Lower lobe of right lung (tissue), 2 donors: ENCODE measurements around the gene BEST3. TPM values are rescaled to one million over a fixed set of nuclear protein-coding genes. Genes with fewer than 3 reads are reported as not detected.

Experiments
- ATAC-seq, 2 donors: fragments of 200-7000 bp; cut with Tn5 transposase; one replicate each; pipeline ENCODE4 v1.9.1; 2020 to 2022; ENCODE audit warnings: mild to moderate bottlenecking in 2 of 2, moderate library complexity in 2 of 2
- DNase-seq: peaks from one replicate; pipeline ENCODE4 v3.0.0-alpha.2; 2020
- H3K27ac ChIP-seq: fragments of 200-600 bp; one replicate; pipeline ENCODE4 v1.8.0; 2022
- H3K27me3 ChIP-seq: fragments of 200-600 bp; one replicate; pipeline ENCODE4 v1.8.0; 2022; ENCODE audit warnings: low read depth
- H3K36me3 ChIP-seq: fragments of 200-600 bp; one replicate; pipeline ENCODE4 v1.8.0; 2022; ENCODE audit warnings: mild to moderate bottlenecking
- H3K4me1 ChIP-seq: fragments of 200-600 bp; one replicate; pipeline ENCODE4 v1.8.0; 2022
- H3K4me3 ChIP-seq: fragments of 200-600 bp; one replicate; pipeline ENCODE4 v1.8.0; 2022; ENCODE audit warnings: mild to moderate bottlenecking
- H3K9me3 ChIP-seq: fragments of 200-600 bp; one replicate; pipeline ENCODE4 v1.8.0; 2022
- CTCF ChIP-seq: fragments of 200-600 bp; IDR thresholded peaks from one replicate; pipeline ENCODE4 v1.8.0; 2022; ENCODE audit warnings: antibody characterized with exemption, mild to moderate bottlenecking
- intact Hi-C: fragments of 100-400 bp; cut with DNase I; formaldehyde crosslinking; loops from one replicate; pipeline ENCODE4 v1.11.0; 2022
- total RNA-seq: library from RNA; stranded (reverse); fragmentation: NEBNext Ultra II Directional; extraction: Animal tissue kit (Norgen Biotek cat#: 25700); gene quantifications from one replicate; pipeline ENCODE4 v1.2.1, GENCODE V29; 2021
- donor health status: DM: no; HTN: yes; CAD: no; lungs with severe emphysema.

The BEST3 gene
- total RNA-seq, 1 donor from 2014 or later = not detected

GRCh38 chr12:69662764-69663163, 36.3 kb downstream of the BEST3 start:
- Histone ChIP-seq H3K27me3 (no peaks in the 10 kb centered on the region), H3K9me3 (no peaks in the 10 kb centered on the region), H3K27ac (no peak overlapping the region), H3K4me1 (no peaks in the 10 kb centered on the region), H3K36me3 (no peaks in the 10 kb centered on the region), H3K4me3 (no peak overlapping the region)
- ATAC-seq (no peak), DNase-seq (no peak)
- no peak for TF ChIP-seq CTCF
- intact Hi-C loops = no loop called here

- H3K27me3 ChIP-seq = no peaks in the 10 kb centered on the region
- TF ChIP-seq CTCF = no peak
- H3K9me3 ChIP-seq = no peaks in the 10 kb centered on the region
- no peaks in the 10 kb centered on the region for H3K36me3 ChIP-seq
- no peaks in the 10 kb centered on the region for H3K4me1 ChIP-seq
- H3K4me3 ChIP-seq = no peak overlapping the region
- DNase-seq (no peak), ATAC-seq (no peak)
- intact Hi-C loops = no loop called here
- H3K27ac ChIP-seq = no peak overlapping the region
These were observed 37.7 kb downstream of the BEST3 start for GRCh38 chr12:69661386-69661785.

- H3K4me3 ChIP-seq = no peak overlapping the region
- no peak for TF ChIP-seq CTCF
- no peaks in the 10 kb centered on the region for H3K4me1 ChIP-seq
- H3K9me3 ChIP-seq = no peaks in the 10 kb centered on the region
- H3K36me3 ChIP-seq = no peaks in the 10 kb centered on the region
- DNase-seq (no peak), ATAC-seq (no peak)
- H3K27me3 ChIP-seq = no peaks in the 10 kb centered on the region
- intact Hi-C loops = no loop called here
- no peak overlapping the region for H3K27ac ChIP-seq
These were observed 38.8 kb downstream of the BEST3 start for GRCh38 chr12:69660164-69660863.

GRCh38 chr12:69658203-69658602, 40.9 kb downstream of the BEST3 start:
- no peak for ATAC-seq

GRCh38 chr12:69657376-69658137, 41.5 kb downstream of the BEST3 start:
- H3K4me3 ChIP-seq = no peak overlapping the region
- no peak for TF ChIP-seq CTCF
- no peak for DNase-seq
- no peaks in the 10 kb centered on the region for H3K27me3 ChIP-seq
- intact Hi-C loops = no loop called here
- no peak for ATAC-seq
- H3K4me1 ChIP-seq = no peaks in the 10 kb centered on the region
- no peak overlapping the region for H3K27ac ChIP-seq
- no peaks in the 10 kb centered on the region for H3K36me3 ChIP-seq
- no peaks in the 10 kb centered on the region for H3K9me3 ChIP-seq

More at GRCh38 chr12:69658203-69658602, 40.9 kb downstream of the BEST3 start:
- intact Hi-C loops = no loop called here
- DNase-seq = no peak
- no peaks in the 10 kb centered on the region for H3K9me3 ChIP-seq
- no peaks in the 10 kb centered on the region for H3K27me3 ChIP-seq
- no peaks in the 10 kb centered on the region for H3K36me3 ChIP-seq
- no peak overlapping the region for H3K27ac ChIP-seq
- H3K4me1 ChIP-seq = no peaks in the 10 kb centered on the region
- no peak overlapping the region for H3K4me3 ChIP-seq
- TF ChIP-seq CTCF = no peak
